Activated CD4-positive, alpha-beta T cell treated with anti-CD3 and anti-CD28 coated beads, Interleukin-2, amount 10 ng/mL, durations not matched to agents 7 days and 5 days (primary cell): ENCODE data around the gene ZNF566. TPM values are rescaled to one million over a fixed set of nuclear protein-coding genes. Genes with fewer than 3 reads are reported as not detected.

ENCODE experiments used
- total RNA-seq, 2 experiments: library from RNA; stranded (reverse); gene quantifications; one replicate each; pipeline ENCODE4 v1.2.3, GENCODE V29; 2021

The ZNF566 gene
- total RNA-seq, 2 experiments from 2014 or later: 7.8 to 9.6 TPM

Other genes with a start within 250 kb of the ZNF566 start
- 1 to 10 TPM; 5.3 to 6.8 TPM for gene ZFP14, start 110.4 kb downstream of the ZNF566 start, total RNA-seq
- gene ZFP82, start 70.9 kb downstream of the ZNF566 start, total RNA-seq: 1 to 10 TPM; 6.0 to 6.7 TPM
- 10 to 100 TPM; 10.6 to 13.7 TPM for gene ZNF260, start 38.7 kb upstream of the ZNF566 start, total RNA-seq
- gene ZNF529, start 83.7 kb upstream of the ZNF566 start, total RNA-seq: 10 to 100 TPM; 14.0 to 14.7 TPM
- gene ZNF382, start 115.8 kb upstream of the ZNF566 start, total RNA-seq: 10 to 100 TPM; 13.4 to 13.8 TPM
- gene ZNF461, start 177.3 kb upstream of the ZNF566 start, total RNA-seq: 1 to 10 TPM; 7.4 to 9.8 TPM
- gene ZNF567, start 198.1 kb upstream of the ZNF566 start, total RNA-seq: 10 to 100 TPM; 10.8 to 12.1 TPM